H1 (cell line): ENCODE data around the gene LMO2. TPM values are rescaled to one million over a fixed set of nuclear protein-coding genes. Genes with fewer than 3 reads are reported as not detected.

ENCODE experiments used
- CTCF ChIA-PET: fragments of 300-600 bp; sonication (Branson Sonifier 250); formaldehyde crosslinking; loops from one replicate; lab custom pipeline; 2021; ENCODE audit not compliant: partially characterized antibody; lab: Charles Lee
- POLR2A ChIA-PET: fragments of 300-600 bp; sonication (Branson Sonifier 250); formaldehyde crosslinking; loops from one replicate; lab custom pipeline; 2021; ENCODE audit warnings: inconsistent platforms; ENCODE audit not compliant: partially characterized antibody; lab: Charles Lee
- DNase-seq, 2 experiments: peaks; one replicate each; pipeline versions ENCODE4 v3.0.0 to v3.0.0-alpha.2; 2010 to 2022; ENCODE audit warnings: low spot score in 2 of 2, low read depth in 1 of 2, mixed read lengths in 1 of 2
- FAIRE-seq: peaks from 2 replicates; lab custom pipeline; 2011; peaks lifted over from hg19 to GRCh38; lab: Jason Lieb, UNC
- H2AFZ ChIP-seq: 2 replicates; pipeline ENCODE4 v1.8.1; 2012; ENCODE audit warnings: low read length, inconsistent platforms
- H2AK5ac ChIP-seq: 2 replicates; pipeline ENCODE4 v1.6.1; 2013; ENCODE audit warnings: low read depth, low read length
- H2BK120ac ChIP-seq: replicated peaks from 2 replicates; pipeline ENCODE3; 2013; ENCODE audit warnings: low read depth, low read length, inconsistent platforms
- H2BK12ac ChIP-seq: 2 replicates; pipeline ENCODE4 v1.6.1; 2013; ENCODE audit warnings: low read depth, low read length
- H2BK15ac ChIP-seq: 2 replicates; pipeline ENCODE4 v1.6.1; 2013; ENCODE audit warnings: low read length
- H2BK20ac ChIP-seq: 2 replicates; pipeline ENCODE4 v1.6.1; 2013; ENCODE audit warnings: low read length
- H2BK5ac ChIP-seq: 2 replicates; pipeline ENCODE4 v1.6.1; 2013; ENCODE audit warnings: low read depth, low read length
- H3K14ac ChIP-seq: 2 replicates; pipeline ENCODE4 v1.6.1; 2013; ENCODE audit warnings: inconsistent platforms; ENCODE audit not compliant: insufficient read length
- H3K18ac ChIP-seq: 2 replicates; pipeline ENCODE4 v1.6.1; 2013; ENCODE audit warnings: low read length; ENCODE audit errors: extremely low read depth
- H3K23ac ChIP-seq: 2 replicates; pipeline ENCODE4 v1.6.1; 2013; ENCODE audit warnings: inconsistent platforms; ENCODE audit not compliant: insufficient read length
- H3K23me2 ChIP-seq: 2 replicates; pipeline ENCODE4 v1.6.1; 2013; ENCODE audit warnings: low read depth, low read length
- H3K27ac ChIP-seq: 2 replicates; pipeline ENCODE4 v1.6.1; 2011; ENCODE audit warnings: low read depth, low read length, inconsistent platforms
- H3K27me3 ChIP-seq, 4 experiments: replicated peaks in 1 of 4; 1 replicate in 1 of 4; 2 replicates in 3 of 4; pipeline versions ENCODE4 v1.6.1 to v1.8.1; 2011 to 2013; ENCODE audit warnings: low read length in 3 of 4, mild to moderate bottlenecking in 3 of 4, inconsistent platforms in 2 of 4, mixed read lengths in 2 of 4, moderate library complexity in 1 of 4; ENCODE audit not compliant: control insufficient read depth in 3 of 4, insufficient read depth in 3 of 4; ENCODE audit errors: extremely low read depth in 1 of 4
- H3K36me3 ChIP-seq, 4 experiments: 2 replicates each; pipeline versions ENCODE4 v1.6.1 to v1.8.1; 2011 to 2013; ENCODE audit warnings: mild to moderate bottlenecking in 4 of 4, low read length in 3 of 4, moderate library complexity in 2 of 4, control low read depth in 1 of 4, inconsistent platforms in 1 of 4; ENCODE audit not compliant: insufficient read depth in 4 of 4, control insufficient read depth in 2 of 4
- H3K4ac ChIP-seq: replicated peaks from 2 replicates; pipeline ENCODE3; 2013; ENCODE audit warnings: low read length, low read depth, mixed read lengths, inconsistent platforms; ENCODE audit not compliant: insufficient read length
- H3K4me1 ChIP-seq, 4 experiments: replicated peaks in 1 of 4; 1 replicate in 1 of 4; 2 replicates in 3 of 4; pipeline versions ENCODE4 v1.6.1 to v1.8.1; 2011 to 2013; ENCODE audit warnings: low read length in 3 of 4, inconsistent platforms in 2 of 4, mixed read lengths in 1 of 4; ENCODE audit not compliant: insufficient read depth in 4 of 4, control insufficient read depth in 3 of 4
- H3K4me2 ChIP-seq, 2 experiments: 2 replicates each; pipeline versions ENCODE4 v1.6.1 to v1.8.1; 2011 to 2013; ENCODE audit warnings: low read depth in 2 of 2, low read length in 2 of 2, control low read depth in 1 of 2, inconsistent platforms in 1 of 2, mild to moderate bottlenecking in 1 of 2; ENCODE audit not compliant: insufficient read depth in 1 of 2
- H3K4me3 ChIP-seq, 4 experiments: fragments of 200-600, 300-600 bp in 1 of 4; sonication (generic), shearing (Covaris generic), sonication (Bioruptor Twin) in 1 of 4; 2 replicates each; pipeline versions ENCODE4 v1.5.1 to v1.8.1; 2011 to 2016; ENCODE audit warnings: low read length in 4 of 4, low read depth in 3 of 4, control low read depth in 2 of 4, inconsistent platforms in 2 of 4, mild to moderate bottlenecking in 2 of 4, mixed read lengths in 1 of 4, moderate library complexity in 1 of 4; ENCODE audit not compliant: insufficient read depth in 2 of 4; ENCODE audit errors: extremely low read depth in 1 of 4
- H3K56ac ChIP-seq: replicated peaks from 2 replicates; pipeline ENCODE3; 2013; ENCODE audit warnings: low read depth, mild to moderate bottlenecking, mixed read lengths, low read length, inconsistent platforms; ENCODE audit not compliant: insufficient read length
- H3K79me1 ChIP-seq: 2 replicates; pipeline ENCODE4 v1.6.1; 2013; ENCODE audit warnings: low read depth, low read length, control low read depth
- H3K79me2 ChIP-seq, 2 experiments: 2 replicates each; pipeline versions ENCODE4 v1.6.1 to v1.8.1; 2012 to 2013; ENCODE audit warnings: low read length in 2 of 2, mild to moderate bottlenecking in 2 of 2, inconsistent platforms in 1 of 2; ENCODE audit not compliant: insufficient read depth in 2 of 2, control insufficient read depth in 1 of 2
- H3K9ac ChIP-seq, 4 experiments: replicated peaks in 1 of 4; 1 replicate in 1 of 4; 2 replicates in 3 of 4; pipeline versions ENCODE4 v1.6.1 to v1.8.1; 2011 to 2013; ENCODE audit warnings: low read depth in 3 of 4, low read length in 3 of 4, control low read depth in 2 of 4, mild to moderate bottlenecking in 2 of 4, moderate library complexity in 2 of 4, inconsistent platforms in 1 of 4; ENCODE audit errors: extremely low read depth in 1 of 4
- H3K9me3 ChIP-seq, 2 experiments: 2 replicates each; pipeline versions ENCODE4 v1.6.1 to v1.8.1; 2012 to 2013; ENCODE audit warnings: mild to moderate bottlenecking in 2 of 2, moderate library complexity in 2 of 2, control low read depth in 1 of 2, inconsistent platforms in 1 of 2, low read depth in 1 of 2, low read length in 1 of 2, mixed read lengths in 1 of 2; ENCODE audit not compliant: insufficient read depth in 2 of 2
- H4K20me1 ChIP-seq, 2 experiments: replicated peaks in 1 of 2; 2 replicates each; pipeline versions ENCODE3 to v1.8.1; 2011 to 2013; ENCODE audit warnings: inconsistent platforms in 2 of 2, low read length in 2 of 2, mild to moderate bottlenecking in 1 of 2; ENCODE audit not compliant: insufficient read depth in 2 of 2, control insufficient read depth in 1 of 2
- H4K5ac ChIP-seq: 2 replicates; pipeline ENCODE4 v1.6.1; 2013; ENCODE audit warnings: low read length, low read depth, mixed read lengths, inconsistent platforms; ENCODE audit not compliant: insufficient read length
- H4K8ac ChIP-seq: 2 replicates; pipeline ENCODE4 v1.8.0; 2013; ENCODE audit warnings: mild to moderate bottlenecking, moderate library complexity, low read length, inconsistent platforms; ENCODE audit not compliant: insufficient read depth; ENCODE audit errors: extremely low read depth
- H4K91ac ChIP-seq: replicated peaks from 2 replicates; pipeline ENCODE3; 2013; ENCODE audit warnings: low read length, mixed read lengths, inconsistent platforms; ENCODE audit not compliant: insufficient read length
- EP300 ChIP-seq, 2 experiments: IDR thresholded peaks; 1 replicate in 1 of 2; 2 replicates in 1 of 2; pipeline ENCODE4 v1.6.1; 2011 to 2012; ENCODE audit warnings: low read depth in 2 of 2, low read length in 2 of 2, mild to moderate bottlenecking in 2 of 2, borderline replicate concordance in 1 of 2, inconsistent platforms in 1 of 2, moderate library complexity in 1 of 2
- HDAC2 ChIP-seq, 2 experiments: fragments of 300-600 bp in 1 of 2; sonication (generic) in 1 of 2; IDR thresholded peaks; 2 replicates each; pipeline ENCODE4 v1.6.1; 2011 to 2012; ENCODE audit warnings: low read depth in 2 of 2, low read length in 2 of 2, mild to moderate bottlenecking in 2 of 2, moderate library complexity in 2 of 2, borderline replicate concordance in 1 of 2, inconsistent platforms in 1 of 2
- YY1 ChIP-seq: IDR thresholded peaks from 2 replicates; pipeline ENCODE4 v1.6.1; 2011; ENCODE audit warnings: low read depth, mild to moderate bottlenecking, low read length
- WGBS, 2 experiments: shearing (Covaris generic) in 1 of 2; methylation state at CpG; one replicate each; pipeline versions ENCODE4 v1.1.6 to v1.1.7; 2013 to 2015; ENCODE audit warnings: low lambda C conversion rate in 2 of 2, mixed read lengths in 2 of 2, inconsistent platforms in 1 of 2, low coverage in 1 of 2, missing lambda C conversion rate in 1 of 2; ENCODE audit not compliant: insufficient replicate concordance in 2 of 2, insufficient coverage in 1 of 2, insufficient read length in 1 of 2; ENCODE audit errors: extremely low coverage in 1 of 2, missing lambda C conversion rate in 1 of 2; 5-methylcytosine and 5-hydroxymethylcytosine counted together
- polyA plus RNA-seq, 7 experiments: library from polyadenylated mRNA; depleted of rRNA in 3 of 7; stranded (reverse) in 5 of 7; unstranded in 2 of 7; fragments of >200 nt in 5 of 7; fragments of 200-250 nt in 2 of 7; gene quantifications; 1 replicate in 5 of 7; 2 replicates in 1 of 7; 4 replicates in 1 of 7; pipeline versions ENCODE4 v1.2.1 to v1.2.3, GENCODE V29; 2011 to 2013; ENCODE audit warnings: missing spikeins in 2 of 7, mixed read lengths in 2 of 7
- total RNA-seq: library from RNA; stranded (reverse); fragmentation: NEBNext Ultra II Directional; extraction: Animal tissue kit (Norgen Biotek cat#: 25700); gene quantifications from 2 replicates; pipeline ENCODE4 v1.2.1, GENCODE V29; 2021

LMO2 gene
- total and polyA plus RNA-seq, 2 of the 8 experiments (the other 6 are each of a cell fraction or from before 2014, with no cell fraction given): 1.6 to 2.7 TPM

- Histone ChIP-seq H2AK5ac (no peak overlapping the region), H3K27ac (no peak overlapping the region), H4K8ac (no peak overlapping the region), H2BK12ac (no peak overlapping the region), H3K79me1 (no peaks in the 10 kb centered on the region), H4K20me1 (no peaks in the 10 kb centered on the region), H3K36me3 (no peaks in the 10 kb centered on the region), H2BK120ac (no peak overlapping the region), H3K79me2 (no peaks in the 10 kb centered on the region), H3K56ac (no peak overlapping the region), H3K4me1 (peaks cover 0 to 7% (median 3%) of the 10 kb centered on the region in 4 experiments; a peak in 3 of 7 replicates), H2BK20ac (no peak overlapping the region), H3K23me2 (no peaks in the 10 kb centered on the region), H3K23ac (no peak overlapping the region), H3K18ac (no peak overlapping the region), H3K27me3 (no peaks in the 10 kb centered on the region), H3K9me3 (no peaks in the 10 kb centered on the region), H3K4me3 (no peak overlapping the region), H2AFZ (no peak overlapping the region), H3K9ac (no peak overlapping the region), H3K4me2 (no peak overlapping the region), H2BK15ac (no peak overlapping the region), H3K4ac (no peak overlapping the region), H2BK5ac (no peak overlapping the region), H4K91ac (no peak overlapping the region), H4K5ac (no peak overlapping the region), H3K14ac (no peak overlapping the region)
- POLR2A ChIA-PET: interaction anchor here (0.6 kb wide), 1 partner anchor 154 kb away, joined by 3 read pairs; the partner anchor contains the start of gene CD59
- TF ChIP-seq YY1 (no peak), HDAC2 (IDR thresholded peaks at IDR 0.05; ENCODE audit: borderline replicate concordance in 1 of 2, low read depth in 2 of 2, low read length in 2 of 2) (no peak), EP300 (IDR thresholded peaks at IDR 0.05; ENCODE audit: borderline replicate concordance in 1 of 2, low read depth in 2 of 2, low read length in 2 of 2) (no peak)
- CTCF ChIA-PET: interaction anchor here (1.2 to 1.7 kb wide), 3 partner anchors 12 to 107 kb away, joined by 3 to 4 read pairs (median 4); no protein-coding TSS in a partner anchor
- 92% methylated on average over 3 of the region's 3 CpGs; no CpG with 5 or more reads in 1 of the 2 experiments for whole genome bisulfite sequencing, 2 experiments
- FAIRE-seq: no peak
- DNase-seq: no peak
These were observed 2.0 kb downstream of the LMO2 start for GRCh38 chr11:33889821-33890378.
